Endodermal cell (in vitro differentiated cells): Measurements from ENCODE around the gene TNFRSF8. TPM values are rescaled to one million over a fixed set of nuclear protein-coding genes. Genes with fewer than 3 reads are reported as not detected.

Experiments used
- DNase-seq: peaks from one replicate; pipeline ENCODE4 v3.0.0-alpha.2; 2017
- H3K27ac ChIP-seq: 2 replicates; pipeline ENCODE4 v1.5.1; 2013; ENCODE audit warnings: mild to moderate bottlenecking, low read depth, low read length, moderate library complexity
- H3K27me3 ChIP-seq: 2 replicates; pipeline ENCODE4 v1.6.1; 2013; ENCODE audit warnings: mild to moderate bottlenecking, low read length, moderate library complexity; ENCODE audit not compliant: insufficient read depth, control insufficient read depth, poor library complexity, severe bottlenecking
- H3K36me3 ChIP-seq: 2 replicates; pipeline ENCODE4 v1.7.0; 2013; ENCODE audit warnings: mild to moderate bottlenecking, low read length, moderate library complexity; ENCODE audit not compliant: control insufficient read depth, insufficient read depth
- H3K4me1 ChIP-seq: one replicate; pipeline ENCODE4 v1.7.0; 2013; ENCODE audit warnings: low read length; ENCODE audit not compliant: control insufficient read depth, insufficient read depth
- H3K4me3 ChIP-seq: 2 replicates; pipeline ENCODE4 v1.5.1; 2013; ENCODE audit warnings: mild to moderate bottlenecking, low read length, moderate library complexity
- H3K9ac ChIP-seq: 2 replicates; pipeline ENCODE4 v1.6.1; 2013; ENCODE audit warnings: mild to moderate bottlenecking, low read length, moderate library complexity; ENCODE audit not compliant: poor library complexity, severe bottlenecking; ENCODE audit errors: extremely low read depth
- H3K9me3 ChIP-seq: 2 replicates; pipeline ENCODE4 v1.6.1; 2013; ENCODE audit warnings: mild to moderate bottlenecking, low read length, moderate library complexity; ENCODE audit not compliant: control insufficient read depth
- H3K27ac Mint-ChIP-seq: 2 replicates; pipeline ENCODE4 v1.8.0; 2020; ENCODE audit warnings: mixed read lengths
- H3K27me3 Mint-ChIP-seq: 2 replicates; pipeline ENCODE4 v1.8.0; 2021; ENCODE audit warnings: mild to moderate bottlenecking, mixed read lengths; ENCODE audit not compliant: insufficient read depth
- H3K36me3 Mint-ChIP-seq: 2 replicates; pipeline ENCODE4 v1.8.0; 2020; ENCODE audit warnings: low read depth, mixed read lengths
- H3K4me1 Mint-ChIP-seq: 2 replicates; pipeline ENCODE4 v1.8.0; 2020; ENCODE audit warnings: mixed read lengths
- H3K4me3 Mint-ChIP-seq: 2 replicates; pipeline ENCODE4 v1.8.0; 2020; ENCODE audit warnings: mild to moderate bottlenecking, moderate library complexity, mixed read lengths
- H3K9me3 Mint-ChIP-seq: 2 replicates; pipeline ENCODE4 v1.8.0; 2020; ENCODE audit warnings: mild to moderate bottlenecking, mixed read lengths
- CTCF ChIP-seq: fragments of 200-600 bp; sonication (generic); conservative IDR thresholded peaks from 2 replicates; pipeline ENCODE4 v1.5.0; 2021; ENCODE audit warnings: antibody characterized with exemption, mild to moderate bottlenecking
- WGBS, 2 experiments: methylation state at CpG; one replicate each; pipeline versions ENCODE4 v1.1.5 to v1.1.7; 2013; ENCODE audit warnings: missing lambda C conversion rate in 2 of 2, mixed read lengths in 1 of 2; ENCODE audit not compliant: insufficient coverage in 1 of 2, insufficient read length in 1 of 2; 5-methylcytosine and 5-hydroxymethylcytosine counted together
- total RNA-seq, 2 donors: library from RNA; stranded (reverse); fragmentation: NEBNext Ultra II Directional in 1 of 2; extraction: Animal tissue kit (Norgen Biotek cat#: 25700) in 1 of 2; gene quantifications; 2 replicates in 1 of 2; 3 replicates in 1 of 2; pipeline ENCODE4 v1.2.1, GENCODE V29; 2021

The TNFRSF8 gene
- total RNA-seq, 2 donors from 2014 or later: 0.69 to 2.3 TPM

DNA sequence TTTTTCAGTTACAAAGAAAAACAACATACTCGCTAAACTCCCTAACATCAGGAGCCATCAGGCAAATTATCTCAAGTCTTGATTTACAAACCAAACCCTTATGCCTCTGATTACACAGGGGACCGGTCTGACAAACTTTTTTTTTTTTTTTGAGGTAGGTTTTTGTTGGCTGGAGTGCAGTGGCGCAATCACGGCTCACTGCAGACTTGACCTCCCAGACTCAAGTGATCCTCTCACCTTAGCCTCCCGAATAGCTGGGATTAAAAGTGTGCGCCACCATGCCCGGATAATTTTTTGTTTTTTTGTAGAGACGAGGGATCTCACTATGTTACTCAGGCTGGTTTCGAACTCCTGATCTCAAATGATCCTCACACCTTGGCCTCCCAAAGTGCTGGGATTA lies 47.6 kb upstream of the TNFRSF8 start:
- Mint-ChIP-seq H3K27me3 (no peaks in the 10 kb centered on the region), H3K36me3 (peaks cover 34% of the 10 kb centered on the region), H3K27ac (peak overlapping the region; percentile 56), H3K4me1 (no peaks in the 10 kb centered on the region), H3K4me3 (no peak overlapping the region), H3K9me3 (no peaks in the 10 kb centered on the region)
- DNase-seq: no peak
- H3K36me3 ChIP-seq: peaks cover 22% of the 10 kb centered on the region
- H3K9ac ChIP-seq: no peak overlapping the region
- no peaks in the 10 kb centered on the region for H3K27me3 ChIP-seq
- H3K4me3 ChIP-seq: no peak overlapping the region
- no peaks in the 10 kb centered on the region for H3K9me3 ChIP-seq
- 91 to 94% methylated on average over 8 to 9 of the region's 9 CpGs for WGBS, 2 experiments
- H3K27ac ChIP-seq: no peak overlapping the region
- no peaks in the 10 kb centered on the region for H3K4me1 ChIP-seq
- no peak for TF ChIP-seq CTCF

DNA sequence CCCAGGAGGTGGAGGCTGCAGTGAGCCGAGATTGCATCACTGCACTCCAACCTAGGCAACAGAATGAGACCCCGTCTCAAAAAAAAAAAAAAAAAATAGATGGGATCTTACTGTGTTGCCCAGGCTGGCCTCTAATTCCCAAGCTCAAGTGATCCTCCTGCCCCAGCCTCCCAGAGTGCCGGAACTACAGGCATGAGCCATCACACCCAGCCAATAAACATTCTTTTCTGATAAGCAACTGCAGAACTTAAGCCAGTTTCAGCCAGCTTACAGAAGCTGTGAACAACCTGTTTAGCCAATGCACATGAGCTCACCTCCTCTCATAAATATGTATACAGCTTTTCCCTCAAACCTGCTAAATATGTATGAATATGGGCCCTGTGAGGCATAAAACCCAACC lies 46.9 kb upstream of the TNFRSF8 start:
- no peak overlapping the region for H3K4me3 Mint-ChIP-seq
- no peak overlapping the region for H3K27ac Mint-ChIP-seq

GRCh38 chr1:12019858-12020509 lies 43.1 kb upstream of the TNFRSF8 start:
- peak overlapping the region; percentile 94 for H3K27ac Mint-ChIP-seq
- Histone ChIP-seq H3K36me3 (peaks cover 33% of the 10 kb centered on the region), H3K9ac (peak overlapping the region; percentile 78), H3K4me1 (no peaks in the 10 kb centered on the region), H3K4me3 (peak overlapping the region; percentile 96), H3K27me3 (no peaks in the 10 kb centered on the region), H3K9me3 (no peaks in the 10 kb centered on the region), H3K27ac (peak overlapping the region; percentile 85)
- no peaks in the 10 kb centered on the region for H3K9me3 Mint-ChIP-seq
- H3K27me3 Mint-ChIP-seq: no peaks in the 10 kb centered on the region
- WGBS, 2 experiments: 21 to 43% methylated on average over 2 to 12 of the region's 12 CpGs
- no peak for TF ChIP-seq CTCF
- peaks cover 29% of the 10 kb centered on the region for H3K36me3 Mint-ChIP-seq
- peak overlapping the region; percentile 83 for H3K4me3 Mint-ChIP-seq
- DNase-seq: no peak
- no peaks in the 10 kb centered on the region for H3K4me1 Mint-ChIP-seq

More for the DNA sequence above, 46.9 kb upstream of the TNFRSF8 start:
- peaks cover 21% of the 10 kb centered on the region for H3K36me3 ChIP-seq
- TF ChIP-seq CTCF: no peak
- H3K4me3 ChIP-seq: no peak overlapping the region
- no peaks in the 10 kb centered on the region for H3K4me1 Mint-ChIP-seq
- no peak overlapping the region for H3K27ac ChIP-seq
- H3K27me3 Mint-ChIP-seq: no peaks in the 10 kb centered on the region
- H3K4me1 ChIP-seq: no peaks in the 10 kb centered on the region
- H3K9me3 ChIP-seq: no peaks in the 10 kb centered on the region
- 75 to 96% methylated on average over 1 to 3 of the region's 3 CpGs for WGBS, 2 experiments
- peaks cover 28% of the 10 kb centered on the region for H3K36me3 Mint-ChIP-seq
- H3K9me3 Mint-ChIP-seq: no peaks in the 10 kb centered on the region
- DNase-seq: no peak
- H3K9ac ChIP-seq: no peak overlapping the region
- no peaks in the 10 kb centered on the region for H3K27me3 ChIP-seq
